ENCODE data around the gene TAF11. TPM values are rescaled to one million over a fixed set of nuclear protein-coding genes. Genes with fewer than 3 reads are reported as not detected.

Gene TAF11
- total and polyA plus RNA-seq, 2 experiments from 2014 or later, result 38.6 to 43.9 TPM

DNA sequence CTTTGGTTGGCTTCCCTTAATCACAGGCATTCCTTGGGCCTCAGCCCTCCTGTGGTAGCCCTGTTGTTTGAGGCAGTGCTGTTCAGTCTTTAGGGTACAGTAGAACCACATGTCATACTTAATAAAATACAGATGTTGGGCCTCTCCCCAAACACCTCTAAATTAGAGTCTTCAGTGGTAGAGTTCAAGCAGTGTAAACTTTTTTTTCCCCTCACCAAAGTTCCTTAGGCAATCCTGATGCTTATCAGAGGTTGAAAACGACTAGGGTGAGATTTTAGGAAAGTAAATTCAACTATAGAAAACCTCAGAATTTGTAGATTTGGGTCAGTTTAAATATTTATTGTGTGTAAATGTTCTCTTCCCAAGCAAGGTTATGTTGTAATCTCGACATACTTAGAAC is 51.4 kb downstream of the TAF11 start:
- Histone ChIP-seq H3K4me3 (no peak overlapping the region), H3K9me3 (ENCODE audit: low read depth) (no peaks in the 10 kb centered on the region), H3K9me2 (replicated peaks; ENCODE audit: insufficient read depth) (no peaks in the 10 kb centered on the region), H3K27ac (no peak overlapping the region), H3K36me3 (replicated peaks; ENCODE audit: insufficient read depth, low read depth) (no peaks in the 10 kb centered on the region), H3K4me2 (no peak overlapping the region), H3K79me2 (no peaks in the 10 kb centered on the region), H4K20me1 (ENCODE audit: insufficient read depth, poor library complexity, severe bottlenecking) (no peaks in the 10 kb centered on the region), H2AFZ (no peak overlapping the region), H3K4me1 (ENCODE audit: insufficient read depth) (no peaks in the 10 kb centered on the region), H3K27me3 (no peaks in the 10 kb centered on the region)
- TF ChIP-seq EZH2 (IDR thresholded peaks at IDR 0.05; ENCODE audit: borderline replicate concordance) (no peak), EZH2phosphoT487 (IDR thresholded peaks at IDR 0.05; ENCODE audit: low read depth, severe bottlenecking, unreplicated experiment) (no peak)
- TF ChIP-seq, protein P1, sequence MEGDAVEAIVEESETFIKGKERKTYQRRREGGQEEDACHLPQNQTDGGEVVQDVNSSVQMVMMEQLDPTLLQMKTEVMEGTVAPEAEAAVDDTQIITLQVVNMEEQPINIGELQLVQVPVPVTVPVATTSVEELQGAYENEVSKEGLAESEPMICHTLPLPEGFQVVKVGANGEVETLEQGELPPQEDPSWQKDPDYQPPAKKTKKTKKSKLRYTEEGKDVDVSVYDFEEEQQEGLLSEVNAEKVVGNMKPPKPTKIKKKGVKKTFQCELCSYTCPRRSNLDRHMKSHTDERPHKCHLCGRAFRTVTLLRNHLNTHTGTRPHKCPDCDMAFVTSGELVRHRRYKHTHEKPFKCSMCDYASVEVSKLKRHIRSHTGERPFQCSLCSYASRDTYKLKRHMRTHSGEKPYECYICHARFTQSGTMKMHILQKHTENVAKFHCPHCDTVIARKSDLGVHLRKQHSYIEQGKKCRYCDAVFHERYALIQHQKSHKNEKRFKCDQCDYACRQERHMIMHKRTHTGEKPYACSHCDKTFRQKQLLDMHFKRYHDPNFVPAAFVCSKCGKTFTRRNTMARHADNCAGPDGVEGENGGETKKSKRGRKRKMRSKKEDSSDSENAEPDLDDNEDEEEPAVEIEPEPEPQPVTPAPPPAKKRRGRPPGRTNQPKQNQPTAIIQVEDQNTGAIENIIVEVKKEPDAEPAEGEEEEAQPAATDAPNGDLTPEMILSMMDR (IDR thresholded peaks at IDR 0.05; ENCODE audit: poor library complexity), result no peak
- DNase-seq (ENCODE audit: low spot score), result no peak
- 56% methylated on average over 2 of the region's 2 CpGs for WGBS (ENCODE audit: low lambda C conversion rate, missing lambda C conversion rate)

DNA sequence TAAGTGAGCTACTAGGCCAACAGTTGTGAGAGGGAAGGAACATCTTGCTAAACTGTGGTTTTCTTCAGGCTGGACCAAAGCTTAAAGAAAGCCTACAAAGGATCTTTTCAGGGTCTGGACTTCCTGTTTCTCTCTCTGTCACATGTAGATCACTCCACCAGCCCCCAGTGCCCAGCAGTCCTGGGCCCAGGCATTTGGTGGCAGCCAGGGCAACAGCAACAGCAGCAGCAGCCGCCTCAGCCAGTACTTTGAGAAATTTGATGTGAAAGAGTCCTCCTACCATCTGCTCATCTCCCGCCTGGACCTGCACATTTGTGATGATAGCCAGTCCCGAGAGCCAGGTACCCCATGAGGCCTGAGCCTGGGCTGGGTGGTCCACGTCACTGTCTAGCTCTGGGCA is 51.8 kb downstream of the TAF11 start:
- H2AFZ ChIP-seq, result no peak overlapping the region
- H3K4me3 ChIP-seq, result no peak overlapping the region
- H3K27me3 ChIP-seq, result no peaks in the 10 kb centered on the region
- H3K9me2 ChIP-seq (replicated peaks; ENCODE audit: insufficient read depth), result no peaks in the 10 kb centered on the region
- no peak overlapping the region for H3K27ac ChIP-seq
- DNase-seq (ENCODE audit: low spot score), result no peak
- H3K4me1 ChIP-seq (ENCODE audit: insufficient read depth), result no peaks in the 10 kb centered on the region
- WGBS (ENCODE audit: low lambda C conversion rate, missing lambda C conversion rate), result 87% methylated on average over 4 of the region's 4 CpGs
- H3K79me2 ChIP-seq, result no peaks in the 10 kb centered on the region
- no peaks in the 10 kb centered on the region for H3K36me3 ChIP-seq (replicated peaks; ENCODE audit: insufficient read depth, low read depth)
- no peaks in the 10 kb centered on the region for H4K20me1 ChIP-seq (ENCODE audit: insufficient read depth, poor library complexity, severe bottlenecking)
- no peak for TF ChIP-seq EZH2 (IDR thresholded peaks at IDR 0.05; ENCODE audit: borderline replicate concordance)
- TF ChIP-seq, protein P1 (IDR thresholded peaks at IDR 0.05; ENCODE audit: poor library complexity), result no peak
- no peak for TF ChIP-seq EZH2phosphoT487 (IDR thresholded peaks at IDR 0.05; ENCODE audit: low read depth, severe bottlenecking, unreplicated experiment)
- H3K4me2 ChIP-seq, result no peak overlapping the region
- no peaks in the 10 kb centered on the region for H3K9me3 ChIP-seq (ENCODE audit: low read depth)

DNA sequence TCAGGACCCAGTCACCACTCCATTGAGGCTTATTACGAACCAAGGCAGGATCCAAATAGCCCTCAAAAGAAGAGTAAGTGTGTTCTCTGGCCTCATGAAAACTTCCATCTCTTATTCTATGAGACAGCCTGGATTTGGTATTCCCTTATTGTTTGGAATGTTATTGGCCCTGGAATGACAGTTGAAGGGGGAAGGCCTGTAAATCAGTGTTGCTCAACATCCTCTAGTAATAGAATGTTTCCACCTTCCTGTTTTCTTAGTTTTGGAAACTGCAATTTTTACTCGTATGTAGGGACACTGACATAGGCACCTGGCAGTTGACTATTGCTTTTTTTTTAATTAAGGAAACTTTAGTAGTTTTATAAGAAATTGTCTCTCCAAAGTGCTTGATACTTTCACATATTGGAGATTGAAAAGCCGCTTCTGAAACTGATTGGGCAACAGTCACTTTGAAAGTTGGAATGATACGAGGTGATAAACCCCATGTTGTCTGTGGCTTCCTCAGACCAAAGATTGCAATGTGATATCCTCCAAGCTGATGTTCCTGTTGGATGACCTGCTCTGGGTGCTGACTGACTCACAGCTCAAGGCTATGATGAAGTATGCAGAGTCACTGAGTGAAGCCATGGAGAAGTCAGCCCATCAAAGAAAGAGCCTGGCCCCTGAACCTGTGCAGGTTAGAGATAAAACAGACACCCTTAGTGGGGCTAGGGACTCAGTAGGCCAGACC is 52.9 kb downstream of the TAF11 start:
- TF ChIP-seq EZH2phosphoT487 (IDR thresholded peaks at IDR 0.05; ENCODE audit: low read depth, severe bottlenecking, unreplicated experiment) (no peak), EZH2 (IDR thresholded peaks at IDR 0.05; ENCODE audit: borderline replicate concordance) (no peak)
- TF ChIP-seq, protein P1 (IDR thresholded peaks at IDR 0.05; ENCODE audit: poor library complexity), result no peak
- no peaks in the 10 kb centered on the region for H4K20me1 ChIP-seq (ENCODE audit: insufficient read depth, poor library complexity, severe bottlenecking)
- no peaks in the 10 kb centered on the region for H3K27me3 ChIP-seq
- H3K36me3 ChIP-seq (replicated peaks; ENCODE audit: insufficient read depth, low read depth), result no peaks in the 10 kb centered on the region
- H3K4me3 ChIP-seq, result no peak overlapping the region
- H2AFZ ChIP-seq, result no peak overlapping the region
- no peak overlapping the region for H3K27ac ChIP-seq
- H3K4me2 ChIP-seq, result no peak overlapping the region
- 83% methylated on average over 4 of the region's 4 CpGs for WGBS (ENCODE audit: low lambda C conversion rate, missing lambda C conversion rate)
- H3K79me2 ChIP-seq, result no peaks in the 10 kb centered on the region
- no peaks in the 10 kb centered on the region for H3K4me1 ChIP-seq (ENCODE audit: insufficient read depth)
- H3K9me2 ChIP-seq (replicated peaks; ENCODE audit: insufficient read depth), result no peaks in the 10 kb centered on the region
- H3K9me3 ChIP-seq (ENCODE audit: low read depth), result no peaks in the 10 kb centered on the region
- no peak for DNase-seq (ENCODE audit: low spot score)
